CD4-positive, alpha-beta T cell (primary cell): ENCODE results near the gene LCN12. TPM values are rescaled to one million over a fixed set of nuclear protein-coding genes. Genes with fewer than 3 reads are reported as not detected.

Source experiments
- ATAC-seq: fragments of 200-7000 bp; cut with Tn5 transposase; one replicate; pipeline ENCODE4 v1.10.0; 2022; ENCODE audit warnings: mild to moderate bottlenecking; ENCODE audit not compliant: poor library complexity
- CTCF ChIA-PET: fragments of 350-600 bp; sonication (Branson Sonifier 250); formaldehyde crosslinking; loops from one replicate; lab custom pipeline; 2021; ENCODE audit warnings: antibody characterized with exemption, inconsistent platforms; lab: Charles Lee
- POLR2A ChIA-PET: fragments of 350-600 bp; sonication (Branson Sonifier 250); formaldehyde crosslinking; loops from one replicate; lab custom pipeline; 2021; ENCODE audit warnings: antibody characterized with exemption, inconsistent platforms; lab: Charles Lee
- DNase-seq, 14 experiments: peaks; one replicate each; pipeline ENCODE4 v3.0.0-alpha.2; 2013 to 2020; ENCODE audit warnings: mixed read lengths in 2 of 14
- H3K27ac ChIP-seq, 2 donors: one replicate each; pipeline versions ENCODE4 v1.5.1 to v1.7.0; 2013; ENCODE audit warnings: low read length in 2 of 2, low read depth in 1 of 2, mild to moderate bottlenecking in 1 of 2
- H3K27me3 ChIP-seq, 2 experiments: 1 replicate in 1 of 2; 2 replicates in 1 of 2; pipeline versions ENCODE4 v1.6.1 to v1.7.0; 2013; ENCODE audit warnings: low read length in 2 of 2, control low read depth in 1 of 2, mild to moderate bottlenecking in 1 of 2, moderate library complexity in 1 of 2; ENCODE audit not compliant: insufficient read depth in 2 of 2, control insufficient read depth in 1 of 2
- H3K36me3 ChIP-seq: one replicate; pipeline ENCODE4 v1.6.1; 2013; ENCODE audit warnings: low read length, control low read depth; ENCODE audit not compliant: insufficient read depth
- H3K4me1 ChIP-seq: one replicate; pipeline ENCODE4 v1.6.1; 2013; ENCODE audit warnings: low read length, control low read depth; ENCODE audit not compliant: insufficient read depth
- H3K4me3 ChIP-seq: one replicate; pipeline ENCODE4 v1.5.1; 2013; ENCODE audit warnings: mild to moderate bottlenecking, low read length, moderate library complexity
- H3K9me3 ChIP-seq, 2 experiments: 1 replicate in 1 of 2; 2 replicates in 1 of 2; pipeline versions ENCODE4 v1.6.1 to v1.7.0; 2013; ENCODE audit warnings: low read length in 2 of 2, mild to moderate bottlenecking in 2 of 2, control low read depth in 1 of 2, moderate library complexity in 1 of 2; ENCODE audit not compliant: control insufficient read depth in 1 of 2, insufficient read depth in 1 of 2
- H3K27ac Mint-ChIP-seq: one replicate; pipeline ENCODE4 v1.8.0; 2020; ENCODE audit warnings: mixed read lengths
- H3K27me3 Mint-ChIP-seq: one replicate; pipeline ENCODE4 v1.8.0; 2021; ENCODE audit warnings: mixed read lengths
- H3K36me3 Mint-ChIP-seq: one replicate; pipeline ENCODE4 v1.8.0; 2021; ENCODE audit warnings: low read depth, mixed read lengths
- H3K4me1 Mint-ChIP-seq: one replicate; pipeline ENCODE4 v1.8.0; 2021; ENCODE audit warnings: low read depth, mixed read lengths
- H3K4me3 Mint-ChIP-seq: one replicate; pipeline ENCODE4 v1.8.0; 2020; ENCODE audit warnings: mild to moderate bottlenecking, mixed read lengths
- H3K9me3 Mint-ChIP-seq: one replicate; pipeline ENCODE4 v1.8.0; 2020; ENCODE audit warnings: mixed read lengths
- intact Hi-C, 2 experiments: fragments of 100-400 bp; cut with DNase I in 1 of 2; cut with micrococcal nuclease in 1 of 2; formaldehyde crosslinking; loops; one replicate each; pipeline versions ENCODE4 v1.15.1 to v1.9.0; 2023 to 2025; cut with DNase I, micrococcal nuclease
- total RNA-seq, 174 experiments: library from RNA in 2 of 174; stranded (reverse) in 2 of 174; gene quantifications; one replicate each; pipeline ENCODE4 v1.2.3 and lab custom pipeline; 2021 to 2026
- TF ChIP-seq, protein P1 (sequence below): fragments of 200-600 bp; IDR thresholded peaks from one replicate; pipeline ENCODE4 v1.8.0; 2022; ENCODE audit warnings: antibody characterized with exemption, mild to moderate bottlenecking

Gene LCN12
- total RNA-seq, 2 experiments from 2014 or later, result 1.3 to 1.5 TPM

DNA sequence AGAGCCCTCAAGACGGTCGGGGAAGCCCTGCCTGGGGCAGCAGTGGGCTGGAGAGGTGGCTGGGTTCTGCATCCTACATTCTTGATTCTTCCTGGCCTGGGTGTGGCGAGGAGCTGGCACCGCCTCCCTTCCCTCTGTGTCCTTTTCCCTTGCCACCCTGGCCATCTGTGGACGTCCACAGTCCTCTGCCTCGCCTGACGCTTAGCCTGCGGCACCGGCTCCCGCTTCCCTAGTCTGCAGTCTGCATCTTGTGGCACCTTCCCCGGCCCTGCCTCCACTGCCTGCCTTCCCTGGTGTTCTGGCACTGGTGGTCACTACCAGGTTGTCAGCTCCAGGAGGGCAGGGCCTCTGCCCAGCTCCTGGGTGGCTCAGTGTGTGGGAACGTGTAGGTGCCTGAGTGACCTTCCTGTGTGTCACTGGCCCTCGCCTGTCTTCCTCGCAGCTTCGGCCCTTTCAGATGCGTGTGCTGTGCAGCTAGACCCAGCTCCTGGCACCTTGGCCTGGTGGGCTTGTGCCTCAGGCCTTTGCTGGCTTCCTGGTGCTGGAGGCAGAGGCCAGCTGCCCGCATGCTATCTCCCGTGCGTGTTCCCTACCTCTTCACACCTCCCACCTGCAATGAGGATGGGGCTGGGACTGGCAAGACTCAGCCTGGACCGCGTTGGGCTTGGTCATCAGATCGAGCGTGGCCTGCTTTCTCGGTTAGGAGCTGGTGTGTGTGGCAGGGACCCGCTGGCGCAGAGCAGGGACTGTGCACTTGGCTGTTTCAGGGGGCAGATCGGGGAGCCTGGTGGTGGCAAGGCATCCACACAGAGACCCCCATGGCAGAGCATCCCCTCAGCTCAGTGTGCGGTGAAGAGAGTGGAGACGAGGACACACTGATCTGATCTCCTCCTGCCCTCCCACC, 44.8 kb upstream of the LCN12 start:
- no peaks in the 10 kb centered on the region for H3K27me3 ChIP-seq
- peaks cover 46% of the 10 kb centered on the region for H3K36me3 Mint-ChIP-seq
- no peaks in the 10 kb centered on the region for H3K9me3 Mint-ChIP-seq
- CTCF ChIA-PET, result no interaction called here
- H3K4me3 ChIP-seq, result no peak overlapping the region
- no peak for ATAC-seq
- H3K9me3 ChIP-seq, result no peaks in the 10 kb centered on the region
- H3K36me3 ChIP-seq, result peaks cover 45% of the 10 kb centered on the region
- intact Hi-C loops, result loop anchor here in 1 of 2 experiments (10.0 kb wide), 1 partner anchor 102 kb away; the partner anchor contains the start of gene RABL6
- H3K27me3 Mint-ChIP-seq, result no peaks in the 10 kb centered on the region
- POLR2A ChIA-PET, result no interaction called here
- peak overlapping the region; percentile 20 for H3K27ac Mint-ChIP-seq
- no peak for DNase-seq
- TF ChIP-seq, protein P1, sequence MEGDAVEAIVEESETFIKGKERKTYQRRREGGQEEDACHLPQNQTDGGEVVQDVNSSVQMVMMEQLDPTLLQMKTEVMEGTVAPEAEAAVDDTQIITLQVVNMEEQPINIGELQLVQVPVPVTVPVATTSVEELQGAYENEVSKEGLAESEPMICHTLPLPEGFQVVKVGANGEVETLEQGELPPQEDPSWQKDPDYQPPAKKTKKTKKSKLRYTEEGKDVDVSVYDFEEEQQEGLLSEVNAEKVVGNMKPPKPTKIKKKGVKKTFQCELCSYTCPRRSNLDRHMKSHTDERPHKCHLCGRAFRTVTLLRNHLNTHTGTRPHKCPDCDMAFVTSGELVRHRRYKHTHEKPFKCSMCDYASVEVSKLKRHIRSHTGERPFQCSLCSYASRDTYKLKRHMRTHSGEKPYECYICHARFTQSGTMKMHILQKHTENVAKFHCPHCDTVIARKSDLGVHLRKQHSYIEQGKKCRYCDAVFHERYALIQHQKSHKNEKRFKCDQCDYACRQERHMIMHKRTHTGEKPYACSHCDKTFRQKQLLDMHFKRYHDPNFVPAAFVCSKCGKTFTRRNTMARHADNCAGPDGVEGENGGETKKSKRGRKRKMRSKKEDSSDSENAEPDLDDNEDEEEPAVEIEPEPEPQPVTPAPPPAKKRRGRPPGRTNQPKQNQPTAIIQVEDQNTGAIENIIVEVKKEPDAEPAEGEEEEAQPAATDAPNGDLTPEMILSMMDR, result no peak
- H3K27ac ChIP-seq, result no peak overlapping the region
- no peak overlapping the region for H3K4me3 Mint-ChIP-seq
- peaks cover 28% of the 10 kb centered on the region for H3K4me1 ChIP-seq
- H3K4me1 Mint-ChIP-seq, result peaks cover 20% of the 10 kb centered on the region

DNA sequence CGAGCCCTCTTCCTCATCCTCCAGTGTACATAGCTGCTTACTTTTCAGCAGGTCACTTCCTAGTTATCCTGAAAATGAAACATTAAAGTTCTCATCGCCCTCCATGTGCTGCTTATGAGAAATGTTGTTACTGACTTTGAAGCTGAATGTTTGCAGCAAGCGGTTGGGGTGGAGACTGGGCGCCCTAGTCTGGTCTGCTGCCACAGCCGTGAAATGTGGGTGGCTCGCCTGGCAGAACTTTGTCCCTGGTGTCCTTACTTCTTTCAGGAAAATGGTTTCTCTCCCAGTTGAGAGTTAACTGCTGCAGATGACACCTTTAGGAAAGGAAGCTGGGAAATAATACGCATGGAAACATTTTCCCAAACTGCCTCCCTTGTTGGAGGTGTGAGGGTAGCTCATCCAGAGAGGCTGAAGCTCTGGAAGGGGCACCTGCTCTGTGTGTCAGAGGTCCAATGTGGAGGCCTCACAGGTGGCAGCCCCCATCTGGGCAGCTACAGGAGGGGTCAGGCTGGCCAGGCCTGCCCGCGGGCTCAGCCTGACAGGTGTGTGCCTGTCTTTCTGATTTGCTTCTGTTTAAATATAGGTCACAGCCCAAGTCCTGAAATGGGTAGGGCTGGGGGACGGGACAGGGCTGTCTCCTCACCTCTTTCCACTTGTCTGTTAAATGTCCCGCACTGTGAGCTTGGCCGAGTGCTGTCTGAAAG, 41.7 kb upstream of the LCN12 start:
- ChIA-PET CTCF (no interaction called here), POLR2A (no interaction called here)
- Histone ChIP-seq H3K36me3 (peaks cover 57% of the 10 kb centered on the region), H3K27me3 (no peaks in the 10 kb centered on the region), H3K9me3 (no peaks in the 10 kb centered on the region), H3K4me3 (no peak overlapping the region), H3K4me1 (no peaks in the 10 kb centered on the region), H3K27ac (no peak overlapping the region)
- Mint-ChIP-seq H3K4me1 (peaks cover 1% of the 10 kb centered on the region), H3K27ac (no peak overlapping the region), H3K9me3 (no peaks in the 10 kb centered on the region), H3K4me3 (no peak overlapping the region), H3K36me3 (peaks cover 51% of the 10 kb centered on the region), H3K27me3 (no peaks in the 10 kb centered on the region)
- intact Hi-C loops, result no loop called here
- TF ChIP-seq, protein P1, result no peak
- ATAC-seq, result no peak
- no peak for DNase-seq

DNA sequence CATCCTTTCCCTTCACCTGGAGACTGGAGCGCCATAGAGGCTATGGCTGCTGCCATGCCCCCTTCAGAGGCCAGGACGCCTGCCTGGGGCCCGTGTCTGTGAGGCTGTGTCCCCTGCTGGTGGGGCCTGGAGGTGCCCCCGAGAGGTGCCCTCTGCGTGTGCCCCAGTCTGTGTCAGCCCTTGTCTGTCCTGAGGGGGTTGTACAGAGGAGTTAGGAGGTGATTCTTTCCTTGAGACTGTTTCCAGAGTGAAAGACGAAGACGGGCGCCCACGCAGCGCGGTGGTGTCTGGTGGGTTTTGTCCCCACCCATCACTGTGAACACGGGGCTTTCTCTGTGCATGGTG, 41.2 kb upstream of the LCN12 start:
- no peak overlapping the region for H3K27ac Mint-ChIP-seq
- no peak overlapping the region for H3K27ac ChIP-seq
- DNase-seq, result no peak
- POLR2A ChIA-PET, result no interaction called here
- H3K4me1 Mint-ChIP-seq, result no peaks in the 10 kb centered on the region
- H3K4me3 ChIP-seq, result no peak overlapping the region
- H3K4me3 Mint-ChIP-seq, result no peak overlapping the region
- H3K36me3 ChIP-seq, result peaks cover 59% of the 10 kb centered on the region
- no peaks in the 10 kb centered on the region for H3K9me3 Mint-ChIP-seq
- TF ChIP-seq, protein P1, result no peak
- peaks cover 53% of the 10 kb centered on the region for H3K36me3 Mint-ChIP-seq
- H3K27me3 Mint-ChIP-seq, result no peaks in the 10 kb centered on the region
- intact Hi-C loops, result no loop called here
- CTCF ChIA-PET, result no interaction called here
- no peaks in the 10 kb centered on the region for H3K4me1 ChIP-seq
- no peak for ATAC-seq
- no peaks in the 10 kb centered on the region for H3K9me3 ChIP-seq
- no peaks in the 10 kb centered on the region for H3K27me3 ChIP-seq
